HepG2 (cell line): ENCODE data around the gene PKD2L1. TPM values are rescaled to one million over a fixed set of nuclear protein-coding genes. Genes with fewer than 3 reads are reported as not detected.

ENCODE experiments used
- ATAC-seq: fragments of 200-7000 bp; cut with Tn5 transposase; 3 replicates; pipeline ENCODE4 v1.9.1; 2020; ENCODE audit warnings: mild to moderate bottlenecking, moderate library complexity
- BruUV-seq: library from RNA; stranded (reverse); fragments of 400-500 nt; replicated peaks from 2 replicates; lab custom pipeline; 2021; lab: Mats Ljungman, UMichigan
- CTCF ChIA-PET: fragments of 300-600 bp; formaldehyde crosslinking; extraction: SDS; loops from one replicate; lab custom pipeline; 2021; ENCODE audit warnings: low total read pairs, inconsistent platforms, low intra/inter-chr PET ratio; lab: Yijun Ruan, JAX
- POLR2A ChIA-PET: fragments of 350-600 bp; sonication (Branson Sonifier 250); formaldehyde crosslinking; loops from one replicate; lab custom pipeline; 2020; ENCODE audit warnings: antibody characterized with exemption, inconsistent platforms; lab: Yijun Ruan, JAX
- DNase-seq: peaks from one replicate; pipeline ENCODE4 v3.0.0-alpha.2; 2015; ENCODE audit warnings: low spot score
- FAIRE-seq: peaks from 3 replicates; lab custom pipeline; 2011; peaks lifted over from hg19 to GRCh38; lab: Jason Lieb, UNC
- H2AFZ ChIP-seq: one replicate; pipeline ENCODE4 v1.6.1; 2011; ENCODE audit warnings: low read length, inconsistent platforms
- H3K27ac ChIP-seq: fragments of 300-600 bp; 3 replicates; pipeline ENCODE4 v1.8.0; 2011; ENCODE audit warnings: mixed run types, mild to moderate bottlenecking, mixed read lengths, low read length, inconsistent platforms; ENCODE audit not compliant: insufficient read depth; ENCODE audit errors: extremely low read length
- H3K27me3 ChIP-seq, 2 experiments: fragments of 200-600 bp in 1 of 2; 2 replicates in 1 of 2; 3 replicates in 1 of 2; pipeline versions ENCODE4 v1.6.0 to v1.8.0; 2011; ENCODE audit warnings: low read length in 2 of 2, mild to moderate bottlenecking in 2 of 2, moderate library complexity in 2 of 2, inconsistent platforms in 1 of 2; ENCODE audit not compliant: insufficient read depth in 2 of 2, control insufficient read depth in 1 of 2
- H3K36me3 ChIP-seq, 2 experiments: fragments of 200-600 bp in 1 of 2; replicated peaks in 1 of 2; 2 replicates in 1 of 2; 3 replicates in 1 of 2; pipeline versions ENCODE4 v1.5.1 to v1.8.0; 2011; ENCODE audit warnings: low read length in 2 of 2, inconsistent platforms in 1 of 2; ENCODE audit not compliant: insufficient read depth in 2 of 2, control insufficient read depth in 1 of 2
- H3K4me1 ChIP-seq: 2 replicates; pipeline ENCODE4 v1.5.1; 2012; ENCODE audit warnings: low read length, inconsistent platforms; ENCODE audit not compliant: insufficient read depth
- H3K4me2 ChIP-seq: 2 replicates; pipeline ENCODE4 v1.6.0; 2011; ENCODE audit warnings: low read depth, low read length, inconsistent platforms
- H3K4me3 ChIP-seq, 3 experiments: fragments of 200-600 bp in 1 of 3; sonication (generic), shearing (Covaris generic) in 1 of 3; replicated peaks in 1 of 3; 2 replicates each; pipeline ENCODE4 v1.5.1; 2011 to 2016; ENCODE audit warnings: low read length in 3 of 3, inconsistent platforms in 2 of 3, low read depth in 2 of 3, mild to moderate bottlenecking in 2 of 3, control low read depth in 1 of 3, mixed read lengths in 1 of 3; ENCODE audit not compliant: insufficient read depth in 1 of 3
- H3K79me2 ChIP-seq: one replicate; pipeline ENCODE4 v1.6.1; 2011; ENCODE audit warnings: low read length, inconsistent platforms; ENCODE audit not compliant: insufficient read depth
- H3K9ac ChIP-seq: 2 replicates; pipeline ENCODE4 v1.6.0; 2011; ENCODE audit warnings: mild to moderate bottlenecking, low read depth, low read length, inconsistent platforms; ENCODE audit not compliant: insufficient read depth
- H3K9me3 ChIP-seq: 2 replicates; pipeline ENCODE4 v1.5.1; 2012; ENCODE audit warnings: mild to moderate bottlenecking, low read length
- H4K20me1 ChIP-seq: 2 replicates; pipeline ENCODE4 v1.6.0; 2011; ENCODE audit warnings: inconsistent platforms, mild to moderate bottlenecking, low read length, moderate library complexity; ENCODE audit not compliant: insufficient read depth
- ARNT2 ChIP-seq: sonication (generic); formaldehyde crosslinking; IDR thresholded peaks from 2 replicates; pipeline ENCODE4 v1.8.0; 2022; ENCODE audit warnings: mild to moderate bottlenecking, low read depth, missing genetic modification reagents, moderate library complexity
- CCAR2 ChIP-seq: fragments of 200-400 bp; formaldehyde crosslinking; optimal IDR thresholded peaks from 2 replicates; pipeline ENCODE3; 2018; ENCODE audit warnings: low read depth, mild to moderate bottlenecking, low read length, moderate library complexity
- CREB3 ChIP-seq: sonication (generic); formaldehyde crosslinking; IDR thresholded peaks from 2 replicates; pipeline ENCODE4 v1.5.0; 2020; ENCODE audit warnings: missing genetic modification reagents
- FOXK2 ChIP-seq: fragments of 450-650 bp; IDR thresholded peaks from 2 replicates; pipeline ENCODE4 v1.6.1; 2016
- NR0B2 ChIP-seq: sonication (generic); formaldehyde crosslinking; IDR thresholded peaks from 2 replicates; pipeline ENCODE4 v1.4.0; 2020; ENCODE audit warnings: mild to moderate bottlenecking, missing genetic modification reagents
- PHF8 ChIP-seq: sonication (generic); formaldehyde crosslinking; IDR thresholded peaks from 2 replicates; pipeline ENCODE4 v1.5.0; 2020; ENCODE audit warnings: missing genetic modification reagents
- PLRG1 ChIP-seq: fragments of 450-650 bp; conservative IDR thresholded peaks from 2 replicates; pipeline ENCODE4 v1.6.1; 2016
- RORA ChIP-seq: sonication (generic); formaldehyde crosslinking; IDR thresholded peaks from 2 replicates; pipeline ENCODE4 v1.5.0; 2020; ENCODE audit warnings: mild to moderate bottlenecking, missing genetic modification reagents, moderate library complexity
- SNAPC5 ChIP-seq: sonication (generic); formaldehyde crosslinking; IDR thresholded peaks from 2 replicates; pipeline ENCODE4 v1.8.1; 2023; ENCODE audit warnings: mild to moderate bottlenecking, missing genetic modification reagents, borderline replicate concordance
- TERF1 ChIP-seq: sonication (generic); formaldehyde crosslinking; IDR thresholded peaks from 2 replicates; pipeline ENCODE4 v1.8.0; 2022; ENCODE audit warnings: mild to moderate bottlenecking, missing genetic modification reagents, moderate library complexity
- ZBTB2 ChIP-seq: sonication (generic); formaldehyde crosslinking; IDR thresholded peaks from 2 replicates; pipeline ENCODE4 v1.8.0; 2022; ENCODE audit warnings: low read depth, missing genetic modification reagents
- ZNF569 ChIP-seq: sonication (generic); formaldehyde crosslinking; IDR thresholded peaks from 2 replicates; pipeline ENCODE4 v1.5.0; 2020; ENCODE audit warnings: mild to moderate bottlenecking, missing genetic modification reagents, moderate library complexity, borderline replicate concordance
- WGBS: methylation state at CpG from one replicate; pipeline ENCODE4 v1.1.6; 2017; ENCODE audit warnings: low lambda C conversion rate; 5-methylcytosine and 5-hydroxymethylcytosine counted together
- in situ Hi-C: cut with HindIII; loops from 2 replicates; pipeline ENCODE4 v1.10.0; 2017; ENCODE audit warnings: low pct_unique_long_range_greater_than_20kb; ENCODE audit not compliant: extremely low pct_ligation_motif_present
- intact Hi-C: fragments of 100-400 bp; cut with micrococcal nuclease; formaldehyde crosslinking; loops from one replicate; pipeline ENCODE4 v1.10.0; 2022; ENCODE audit not compliant: unreplicated experiment
- polyA plus RNA-seq, 8 experiments: library from polyadenylated mRNA; depleted of rRNA in 3 of 8; stranded (reverse) in 7 of 8; unstranded in 1 of 8; fragments of >200 nt; fragmentation: Illumina TruSeq in 4 of 8; extraction: Trizol in 4 of 8; gene quantifications; 2 replicates each; pipeline versions ENCODE4 v1.2.1 to v1.2.3, GENCODE V29; 2011 to 2016; ENCODE audit warnings: low read depth in 4 of 8, missing spikeins in 1 of 8, mixed read lengths in 1 of 8; ENCODE audit not compliant: insufficient read depth in 1 of 8
- total RNA-seq, 5 experiments: library from RNA; depleted of rRNA; stranded (reverse); fragments of >200 nt; fragmentation: Illumina TruSeq; extraction: Trizol; gene quantifications; 2 replicates each; pipeline ENCODE4 v1.2.3, GENCODE V29; 2016; ENCODE audit warnings: low read depth in 1 of 5
- TF ChIP-seq, protein P1 (sequence below): sonication (generic); formaldehyde crosslinking; conservative IDR thresholded peaks from 2 replicates; pipeline ENCODE4 v1.4.0; 2020; ENCODE audit warnings: missing genetic modification reagents
- TF ChIP-seq, protein P2 (sequence below): sonication (generic); formaldehyde crosslinking; IDR thresholded peaks from 2 replicates; pipeline ENCODE4 v1.4.0; 2020; ENCODE audit warnings: missing genetic modification reagents, borderline replicate concordance

PKD2L1 gene
- total and polyA plus RNA-seq, 2 of the 13 experiments (the other 11 are each of a cell fraction or from before 2014, with no cell fraction given): 0.07 to 0.15 TPM

- intact Hi-C loops (no loop called here), in situ Hi-C loops (loop anchor here (5.0 to 25.0 kb wide), 3 partner anchors 88 to 543 kb away; no protein-coding TSS in a partner anchor)
- H3K79me2 ChIP-seq: peaks cover 33% of the 10 kb centered on the region
- POLR2A ChIA-PET: interaction anchor here (0.6 to 12.6 kb wide), 5 partner anchors 15 to 1313 kb away, joined by 3 to 287 read pairs (median 72); no protein-coding TSS in a partner anchor
- H3K27ac ChIP-seq: no peak overlapping the region
- H3K9ac ChIP-seq: no peak overlapping the region
- no peak for FAIRE-seq
- no peaks in the 10 kb centered on the region for H3K9me3 ChIP-seq
- H3K4me3 ChIP-seq: no peak overlapping the region
- H3K27me3 ChIP-seq: no peaks in the 10 kb centered on the region; a peak in 1 of 5 replicates
- no TSS peak for BruUV-seq
- peaks cover 63% of the 10 kb centered on the region for H3K4me1 ChIP-seq
- no peak overlapping the region for H3K4me2 ChIP-seq
- peaks cover 15% of the 10 kb centered on the region for H4K20me1 ChIP-seq
- WGBS: 65% methylated on average over 3 of the region's 3 CpGs
- CTCF ChIA-PET: interaction anchor here (10.5 kb wide), 1 partner anchor 87 kb away, joined by 297 read pairs; no protein-coding TSS in a partner anchor
- no peak overlapping the region for H2AFZ ChIP-seq
- no peak for DNase-seq
- no peak for TF ChIP-seq ZNF569 (CRISPR knock-in tag)
- TF ChIP-seq, protein P1, sequence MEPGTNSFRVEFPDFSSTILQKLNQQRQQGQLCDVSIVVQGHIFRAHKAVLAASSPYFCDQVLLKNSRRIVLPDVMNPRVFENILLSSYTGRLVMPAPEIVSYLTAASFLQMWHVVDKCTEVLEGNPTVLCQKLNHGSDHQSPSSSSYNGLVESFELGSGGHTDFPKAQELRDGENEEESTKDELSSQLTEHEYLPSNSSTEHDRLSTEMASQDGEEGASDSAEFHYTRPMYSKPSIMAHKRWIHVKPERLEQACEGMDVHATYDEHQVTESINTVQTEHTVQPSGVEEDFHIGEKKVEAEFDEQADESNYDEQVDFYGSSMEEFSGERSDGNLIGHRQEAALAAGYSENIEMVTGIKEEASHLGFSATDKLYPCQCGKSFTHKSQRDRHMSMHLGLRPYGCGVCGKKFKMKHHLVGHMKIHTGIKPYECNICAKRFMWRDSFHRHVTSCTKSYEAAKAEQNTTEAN: no peak
- no peak for TF ChIP-seq CREB3 (CRISPR knock-in tag)
- no peak for TF ChIP-seq SNAPC5 (CRISPR knock-in tag)
- no peak for TF ChIP-seq RORA (CRISPR knock-in tag)
- TF ChIP-seq TERF1 (CRISPR knock-in tag): no peak
- no peak for TF ChIP-seq ZBTB2
- TF ChIP-seq NR0B2 (CRISPR knock-in tag): no peak
- no peak for TF ChIP-seq ARNT2
- TF ChIP-seq, protein P2, sequence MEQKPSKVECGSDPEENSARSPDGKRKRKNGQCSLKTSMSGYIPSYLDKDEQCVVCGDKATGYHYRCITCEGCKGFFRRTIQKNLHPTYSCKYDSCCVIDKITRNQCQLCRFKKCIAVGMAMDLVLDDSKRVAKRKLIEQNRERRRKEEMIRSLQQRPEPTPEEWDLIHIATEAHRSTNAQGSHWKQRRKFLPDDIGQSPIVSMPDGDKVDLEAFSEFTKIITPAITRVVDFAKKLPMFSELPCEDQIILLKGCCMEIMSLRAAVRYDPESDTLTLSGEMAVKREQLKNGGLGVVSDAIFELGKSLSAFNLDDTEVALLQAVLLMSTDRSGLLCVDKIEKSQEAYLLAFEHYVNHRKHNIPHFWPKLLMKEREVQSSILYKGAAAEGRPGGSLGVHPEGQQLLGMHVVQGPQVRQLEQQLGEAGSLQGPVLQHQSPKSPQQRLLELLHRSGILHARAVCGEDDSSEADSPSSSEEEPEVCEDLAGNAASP (CRISPR knock-in tag): no peak
- no peak for TF ChIP-seq CCAR2
- no peak for TF ChIP-seq FOXK2
- no peak for TF ChIP-seq PLRG1
- TF ChIP-seq PHF8 (CRISPR knock-in tag): no peak
- ATAC-seq: no peak
- H3K36me3 ChIP-seq: peaks cover 4 to 14% of the 10 kb centered on the region in 2 experiments; a peak in 4 of 5 replicates
Observed at GRCh38 chr10:100344241-100344788, 14.3 kb upstream of the PKD2L1 start.
